ENCODE results near the gene NKIRAS1.

The NKIRAS1 gene

DNA sequence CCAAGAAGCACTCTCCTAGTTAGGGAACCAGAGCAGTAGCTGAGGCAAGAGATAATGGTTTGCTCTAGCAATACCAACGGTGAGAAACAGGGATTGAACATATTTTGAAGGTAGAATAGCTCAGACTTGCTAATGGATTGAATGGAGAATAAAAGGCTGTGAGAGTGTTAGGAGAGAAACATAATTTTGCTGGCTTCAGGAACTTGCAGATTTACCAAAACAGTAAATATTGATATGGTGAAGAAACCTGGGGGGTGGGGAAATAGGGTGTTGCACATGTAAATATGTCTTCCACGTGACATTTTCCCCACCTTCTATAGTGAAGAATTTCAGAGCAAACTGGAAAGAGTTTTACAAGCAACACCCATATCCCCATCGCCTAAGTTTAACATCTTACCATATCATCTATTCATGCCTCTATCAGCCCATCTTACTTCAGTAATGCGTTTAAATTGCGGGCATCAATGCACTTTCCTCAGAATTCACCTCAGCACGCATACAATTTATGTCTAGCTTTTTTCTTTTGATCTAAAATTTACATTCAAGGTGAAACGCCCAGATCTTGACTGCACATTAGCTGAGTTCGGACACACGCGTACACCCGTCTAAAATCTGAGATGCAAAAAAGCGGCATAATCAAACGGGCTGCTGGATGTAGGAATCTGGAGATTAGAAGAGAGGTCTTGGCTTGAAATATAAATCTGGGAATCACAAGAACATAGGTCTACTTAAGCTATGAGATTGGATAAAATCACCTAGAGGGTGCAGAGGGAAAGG lies 27.4 kb upstream of the NKIRAS1 start:
- no peaks in the 10 kb centered on the region for H3K9me3 ChIP-seq (ENCODE audit: control insufficient read depth, insufficient read depth, low read depth, low read length)
- ChIA-PET POLR2A (interaction anchor here (0.6 to 1.4 kb wide), 4 partner anchors 17 to 68 kb away, joined by 3 to 8 read pairs (median 5); partner anchors contain the start of genes NKIRAS1 and RPL15), CTCF (interaction anchor here (0.5 to 1.1 kb wide), 2 partner anchors 28 to 56 kb away, joined by 4 read pairs; no protein-coding TSS in a partner anchor)
- H3K27ac ChIP-seq (ENCODE audit: extremely low read depth, low read depth, low read length), result no peak overlapping the region
- H3K36me3 ChIP-seq (ENCODE audit: control insufficient read depth in 2 of 2, insufficient read depth in 1 of 2, low read length in 2 of 2), result no peaks in the 10 kb centered on the region
- TF ChIP-seq ZNF335 (tag by site-specific recombination; conservative IDR thresholded peaks at IDR 0.05) (peak; percentile 32; the same call in 1 of the 2 replicates), ZNF140 (tag by site-specific recombination; IDR thresholded peaks at IDR 0.05) (no peak), ZBTB17 (tag by site-specific recombination; IDR thresholded peaks at IDR 0.05) (peak; percentile 66)
- TF ChIP-seq, protein P1, sequence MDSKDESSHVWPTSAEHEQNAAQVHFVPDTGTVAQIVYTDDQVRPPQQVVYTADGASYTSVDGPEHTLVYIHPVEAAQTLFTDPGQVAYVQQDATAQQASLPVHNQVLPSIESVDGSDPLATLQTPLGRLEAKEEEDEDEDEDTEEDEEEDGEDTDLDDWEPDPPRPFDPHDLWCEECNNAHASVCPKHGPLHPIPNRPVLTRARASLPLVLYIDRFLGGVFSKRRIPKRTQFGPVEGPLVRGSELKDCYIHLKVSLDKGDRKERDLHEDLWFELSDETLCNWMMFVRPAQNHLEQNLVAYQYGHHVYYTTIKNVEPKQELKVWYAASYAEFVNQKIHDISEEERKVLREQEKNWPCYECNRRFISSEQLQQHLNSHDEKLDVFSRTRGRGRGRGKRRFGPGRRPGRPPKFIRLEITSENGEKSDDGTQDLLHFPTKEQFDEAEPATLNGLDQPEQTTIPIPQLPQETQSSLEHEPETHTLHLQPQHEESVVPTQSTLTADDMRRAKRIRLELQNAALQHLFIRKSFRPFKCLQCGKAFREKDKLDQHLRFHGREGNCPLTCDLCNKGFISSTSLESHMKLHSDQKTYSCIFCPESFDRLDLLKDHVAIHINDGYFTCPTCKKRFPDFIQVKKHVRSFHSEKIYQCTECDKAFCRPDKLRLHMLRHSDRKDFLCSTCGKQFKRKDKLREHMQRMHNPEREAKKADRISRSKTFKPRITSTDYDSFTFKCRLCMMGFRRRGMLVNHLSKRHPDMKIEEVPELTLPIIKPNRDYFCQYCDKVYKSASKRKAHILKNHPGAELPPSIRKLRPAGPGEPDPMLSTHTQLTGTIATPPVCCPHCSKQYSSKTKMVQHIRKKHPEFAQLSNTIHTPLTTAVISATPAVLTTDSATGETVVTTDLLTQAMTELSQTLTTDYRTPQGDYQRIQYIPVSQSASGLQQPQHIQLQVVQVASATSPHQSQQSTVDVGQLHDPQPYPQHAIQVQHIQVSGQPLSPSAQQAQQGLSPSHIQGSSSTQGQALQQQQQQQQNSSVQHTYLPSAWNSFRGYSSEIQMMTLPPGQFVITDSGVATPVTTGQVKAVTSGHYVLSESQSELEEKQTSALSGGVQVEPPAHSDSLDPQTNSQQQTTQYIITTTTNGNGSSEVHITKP (tag by site-specific recombination; IDR thresholded peaks at IDR 0.05), result peak; percentile 84
- H3K4me1 ChIP-seq (ENCODE audit: control insufficient read depth, insufficient read depth, low read length), result no peaks in the 10 kb centered on the region
- H3K4me3 ChIP-seq (ENCODE audit: low read depth, low read length), result peak overlapping the region; percentile 56; the same call in 1 of the 2 replicates

DNA sequence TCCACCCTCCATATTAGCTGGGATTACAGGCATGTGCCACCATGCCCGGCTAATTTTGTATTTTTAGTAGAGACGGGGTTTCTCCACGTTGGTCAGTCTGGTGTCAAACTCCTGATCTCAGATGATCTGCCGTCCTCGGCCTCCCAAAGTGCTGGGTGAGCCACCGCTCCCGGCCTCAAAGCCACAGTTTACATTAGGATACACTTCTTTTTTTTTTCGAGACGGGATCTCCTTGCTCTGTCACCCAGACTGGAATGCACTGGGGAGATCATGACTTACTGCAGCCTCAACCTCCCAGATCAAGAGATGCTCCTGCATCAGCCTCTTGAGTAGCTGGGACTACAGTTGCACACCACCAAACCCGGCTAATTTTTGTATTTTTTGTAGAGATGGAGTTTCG lies 25.8 kb upstream of the NKIRAS1 start:
- POLR2A ChIA-PET, result no interaction called here
- H3K36me3 ChIP-seq (ENCODE audit: control insufficient read depth in 2 of 2, insufficient read depth in 1 of 2, low read length in 2 of 2), result no peaks in the 10 kb centered on the region
- CTCF ChIA-PET, result no interaction called here
- TF ChIP-seq ZNF175 (tag by site-specific recombination; IDR thresholded peaks at IDR 0.05) (no peak), ZNF558 (tag by site-specific recombination; IDR thresholded peaks at IDR 0.05) (no peak), ZNF548 (tag by site-specific recombination; IDR thresholded peaks at IDR 0.05) (no peak), ZNF664 (tag by site-specific recombination; IDR thresholded peaks at IDR 0.05) (no peak), ZFP41 (tag by site-specific recombination; IDR thresholded peaks at IDR 0.05; ENCODE audit: borderline replicate concordance) (no peak), ZNF404 (tag by site-specific recombination; IDR thresholded peaks at IDR 0.05) (no peak), KLF1 (tag by site-specific recombination; IDR thresholded peaks at IDR 0.05) (no peak), GLI2 (tag by site-specific recombination; IDR thresholded peaks at IDR 0.05; ENCODE audit: borderline replicate concordance, low read depth) (no peak), ZFP69B (tag by site-specific recombination; IDR thresholded peaks at IDR 0.05) (no peak), ZNF629 (tag by site-specific recombination; IDR thresholded peaks at IDR 0.05) (no peak), ZNF239 (tag by site-specific recombination; IDR thresholded peaks at IDR 0.05) (no peak), ZNF514 (tag by site-specific recombination; IDR thresholded peaks at IDR 0.05) (no peak), ZNF626 (tag by site-specific recombination; IDR thresholded peaks at IDR 0.05) (no peak)
- TF ChIP-seq, protein P2, sequence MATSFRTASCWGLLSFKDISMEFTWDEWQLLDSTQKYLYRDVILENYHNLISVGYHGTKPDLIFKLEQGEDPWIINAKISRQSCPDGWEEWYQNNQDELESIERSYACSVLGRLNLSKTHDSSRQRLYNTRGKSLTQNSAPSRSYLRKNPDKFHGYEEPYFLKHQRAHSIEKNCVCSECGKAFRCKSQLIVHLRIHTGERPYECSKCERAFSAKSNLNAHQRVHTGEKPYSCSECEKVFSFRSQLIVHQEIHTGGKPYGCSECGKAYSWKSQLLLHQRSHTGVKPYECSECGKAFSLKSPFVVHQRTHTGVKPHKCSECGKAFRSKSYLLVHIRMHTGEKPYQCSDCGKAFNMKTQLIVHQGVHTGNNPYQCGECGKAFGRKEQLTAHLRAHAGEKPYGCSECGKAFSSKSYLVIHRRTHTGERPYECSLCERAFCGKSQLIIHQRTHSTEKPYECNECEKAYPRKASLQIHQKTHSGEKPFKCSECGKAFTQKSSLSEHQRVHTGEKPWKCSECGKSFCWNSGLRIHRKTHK (tag by site-specific recombination; IDR thresholded peaks at IDR 0.05), result no peak
- TF ChIP-seq, protein P3, sequence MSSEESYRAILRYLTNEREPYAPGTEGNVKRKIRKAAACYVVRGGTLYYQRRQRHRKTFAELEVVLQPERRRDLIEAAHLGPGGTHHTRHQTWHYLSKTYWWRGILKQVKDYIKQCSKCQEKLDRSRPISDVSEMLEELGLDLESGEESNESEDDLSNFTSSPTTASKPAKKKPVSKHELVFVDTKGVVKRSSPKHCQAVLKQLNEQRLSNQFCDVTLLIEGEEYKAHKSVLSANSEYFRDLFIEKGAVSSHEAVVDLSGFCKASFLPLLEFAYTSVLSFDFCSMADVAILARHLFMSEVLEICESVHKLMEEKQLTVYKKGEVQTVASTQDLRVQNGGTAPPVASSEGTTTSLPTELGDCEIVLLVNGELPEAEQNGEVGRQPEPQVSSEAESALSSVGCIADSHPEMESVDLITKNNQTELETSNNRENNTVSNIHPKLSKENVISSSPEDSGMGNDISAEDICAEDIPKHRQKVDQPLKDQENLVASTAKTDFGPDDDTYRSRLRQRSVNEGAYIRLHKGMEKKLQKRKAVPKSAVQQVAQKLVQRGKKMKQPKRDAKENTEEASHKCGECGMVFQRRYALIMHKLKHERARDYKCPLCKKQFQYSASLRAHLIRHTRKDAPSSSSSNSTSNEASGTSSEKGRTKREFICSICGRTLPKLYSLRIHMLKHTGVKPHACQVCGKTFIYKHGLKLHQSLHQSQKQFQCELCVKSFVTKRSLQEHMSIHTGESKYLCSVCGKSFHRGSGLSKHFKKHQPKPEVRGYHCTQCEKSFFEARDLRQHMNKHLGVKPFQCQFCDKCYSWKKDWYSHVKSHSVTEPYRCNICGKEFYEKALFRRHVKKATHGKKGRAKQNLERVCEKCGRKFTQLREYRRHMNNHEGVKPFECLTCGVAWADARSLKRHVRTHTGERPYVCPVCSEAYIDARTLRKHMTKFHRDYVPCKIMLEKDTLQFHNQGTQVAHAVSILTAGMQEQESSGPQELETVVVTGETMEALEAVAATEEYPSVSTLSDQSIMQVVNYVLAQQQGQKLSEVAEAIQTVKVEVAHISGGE (tag by site-specific recombination; conservative IDR thresholded peaks at IDR 0.05; ENCODE audit: low read depth), result no peak
- no peak overlapping the region for H3K27ac ChIP-seq (ENCODE audit: extremely low read depth, low read depth, low read length)
- no peaks in the 10 kb centered on the region for H3K4me1 ChIP-seq (ENCODE audit: control insufficient read depth, insufficient read depth, low read length)
- no peak overlapping the region for H3K4me3 ChIP-seq (ENCODE audit: low read depth, low read length)
- no peaks in the 10 kb centered on the region for H3K9me3 ChIP-seq (ENCODE audit: control insufficient read depth, insufficient read depth, low read depth, low read length)
